ENCODE data around the gene LMX1B.

DNA sequence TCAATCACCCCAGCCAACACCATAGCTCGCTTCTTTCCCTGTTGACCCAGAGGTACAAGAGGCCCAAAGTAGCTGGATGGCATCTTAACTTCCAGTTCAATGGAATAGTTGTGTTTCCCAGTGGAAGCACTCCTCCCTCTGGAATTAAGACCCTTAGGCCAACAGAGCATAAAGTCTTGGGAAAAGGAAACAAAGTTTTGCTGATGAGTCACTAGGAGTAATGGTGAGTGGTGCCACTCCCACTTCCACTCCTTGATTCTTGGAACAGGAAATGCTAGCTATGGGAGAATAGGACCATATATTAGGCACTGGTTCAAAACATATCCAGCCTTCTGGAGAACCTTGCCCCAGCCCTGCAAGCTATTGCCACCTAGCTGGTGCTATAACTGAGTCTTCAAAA is 44.7 kb upstream of the LMX1B start:
- TF ChIP-seq POLR2AphosphoS5 (IDR thresholded peaks at IDR 0.05; ENCODE audit: low read depth, low read length) (no peak), TAF1 (IDR thresholded peaks at IDR 0.05; ENCODE audit: borderline replicate concordance, insufficient read depth, low read length) (no peak), SIN3A (IDR thresholded peaks at IDR 0.05; ENCODE audit: borderline replicate concordance, insufficient read depth, low read length) (no peak)
- TF ChIP-seq, protein P1, sequence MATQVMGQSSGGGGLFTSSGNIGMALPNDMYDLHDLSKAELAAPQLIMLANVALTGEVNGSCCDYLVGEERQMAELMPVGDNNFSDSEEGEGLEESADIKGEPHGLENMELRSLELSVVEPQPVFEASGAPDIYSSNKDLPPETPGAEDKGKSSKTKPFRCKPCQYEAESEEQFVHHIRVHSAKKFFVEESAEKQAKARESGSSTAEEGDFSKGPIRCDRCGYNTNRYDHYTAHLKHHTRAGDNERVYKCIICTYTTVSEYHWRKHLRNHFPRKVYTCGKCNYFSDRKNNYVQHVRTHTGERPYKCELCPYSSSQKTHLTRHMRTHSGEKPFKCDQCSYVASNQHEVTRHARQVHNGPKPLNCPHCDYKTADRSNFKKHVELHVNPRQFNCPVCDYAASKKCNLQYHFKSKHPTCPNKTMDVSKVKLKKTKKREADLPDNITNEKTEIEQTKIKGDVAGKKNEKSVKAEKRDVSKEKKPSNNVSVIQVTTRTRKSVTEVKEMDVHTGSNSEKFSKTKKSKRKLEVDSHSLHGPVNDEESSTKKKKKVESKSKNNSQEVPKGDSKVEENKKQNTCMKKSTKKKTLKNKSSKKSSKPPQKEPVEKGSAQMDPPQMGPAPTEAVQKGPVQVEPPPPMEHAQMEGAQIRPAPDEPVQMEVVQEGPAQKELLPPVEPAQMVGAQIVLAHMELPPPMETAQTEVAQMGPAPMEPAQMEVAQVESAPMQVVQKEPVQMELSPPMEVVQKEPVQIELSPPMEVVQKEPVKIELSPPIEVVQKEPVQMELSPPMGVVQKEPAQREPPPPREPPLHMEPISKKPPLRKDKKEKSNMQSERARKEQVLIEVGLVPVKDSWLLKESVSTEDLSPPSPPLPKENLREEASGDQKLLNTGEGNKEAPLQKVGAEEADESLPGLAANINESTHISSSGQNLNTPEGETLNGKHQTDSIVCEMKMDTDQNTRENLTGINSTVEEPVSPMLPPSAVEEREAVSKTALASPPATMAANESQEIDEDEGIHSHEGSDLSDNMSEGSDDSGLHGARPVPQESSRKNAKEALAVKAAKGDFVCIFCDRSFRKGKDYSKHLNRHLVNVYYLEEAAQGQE (IDR thresholded peaks at IDR 0.05; ENCODE audit: insufficient read depth in 1 of 2, low read depth in 2 of 2, low read length in 2 of 2): no peak

All from PFSK-1 (cell line).